Loucy (cell line): ENCODE measurements around the gene ITGA11.

Experiments used
- EZH2phosphoT487 ChIP-seq: fragments of 200-600 bp; IDR thresholded peaks from 2 replicates; pipeline ENCODE4 v1.6.1; 2018; ENCODE audit warnings: antibody characterized with exemption, mild to moderate bottlenecking, moderate library complexity, borderline replicate concordance
- TF ChIP-seq, protein P1 (sequence below): fragments of 200-600 bp; sonication (generic); conservative IDR thresholded peaks from 2 replicates; pipeline ENCODE4 v1.5.1; 2014; ENCODE audit warnings: mild to moderate bottlenecking, antibody characterized with exemption, low read length

DNA sequence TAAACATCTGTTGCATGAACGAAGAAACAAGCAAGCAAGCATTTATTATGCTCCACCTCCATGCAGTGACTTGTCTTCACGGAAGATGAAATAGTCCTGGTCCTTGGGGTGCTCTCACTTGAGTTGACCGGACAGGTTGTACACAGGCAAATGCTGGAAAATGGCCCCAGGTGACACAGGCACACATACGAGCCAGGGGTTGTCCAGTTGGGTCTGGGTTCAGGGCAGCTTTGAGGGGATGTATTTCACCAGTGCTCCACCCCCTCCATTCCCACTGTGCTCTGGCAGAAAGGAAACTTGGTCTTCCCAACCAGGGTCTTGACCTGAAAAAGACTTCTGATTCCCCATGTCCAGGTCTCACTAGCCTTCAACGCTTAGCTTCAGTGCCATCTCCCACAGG is 48.3 kb upstream of the ITGA11 start:
- TF ChIP-seq, protein P1, sequence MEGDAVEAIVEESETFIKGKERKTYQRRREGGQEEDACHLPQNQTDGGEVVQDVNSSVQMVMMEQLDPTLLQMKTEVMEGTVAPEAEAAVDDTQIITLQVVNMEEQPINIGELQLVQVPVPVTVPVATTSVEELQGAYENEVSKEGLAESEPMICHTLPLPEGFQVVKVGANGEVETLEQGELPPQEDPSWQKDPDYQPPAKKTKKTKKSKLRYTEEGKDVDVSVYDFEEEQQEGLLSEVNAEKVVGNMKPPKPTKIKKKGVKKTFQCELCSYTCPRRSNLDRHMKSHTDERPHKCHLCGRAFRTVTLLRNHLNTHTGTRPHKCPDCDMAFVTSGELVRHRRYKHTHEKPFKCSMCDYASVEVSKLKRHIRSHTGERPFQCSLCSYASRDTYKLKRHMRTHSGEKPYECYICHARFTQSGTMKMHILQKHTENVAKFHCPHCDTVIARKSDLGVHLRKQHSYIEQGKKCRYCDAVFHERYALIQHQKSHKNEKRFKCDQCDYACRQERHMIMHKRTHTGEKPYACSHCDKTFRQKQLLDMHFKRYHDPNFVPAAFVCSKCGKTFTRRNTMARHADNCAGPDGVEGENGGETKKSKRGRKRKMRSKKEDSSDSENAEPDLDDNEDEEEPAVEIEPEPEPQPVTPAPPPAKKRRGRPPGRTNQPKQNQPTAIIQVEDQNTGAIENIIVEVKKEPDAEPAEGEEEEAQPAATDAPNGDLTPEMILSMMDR: no peak
- TF ChIP-seq EZH2phosphoT487: no peak
